Measurements from ENCODE around the gene ACTR3C. TPM values are rescaled to one million over a fixed set of nuclear protein-coding genes. Genes with fewer than 3 reads are reported as not detected.

ACTR3C gene
- total RNA-seq, 1 donor from 2014 or later: not detected

- no peak overlapping the region for H2AFZ ChIP-seq (replicated peaks)
- H3K4me1 ChIP-seq: peaks cover 21% of the 10 kb centered on the region
- H3K9ac ChIP-seq: no peak overlapping the region
- DNase-seq (ENCODE audit: low spot score): no peak
- H3K4me2 ChIP-seq: no peak overlapping the region
- no peak overlapping the region for H3K4me3 ChIP-seq
- no peaks in the 10 kb centered on the region for H4K20me1 ChIP-seq (ENCODE audit: low read depth)
- Mint-ChIP-seq H3K27me3 (ENCODE audit: insufficient read depth, low read depth) (peaks cover 11% of the 10 kb centered on the region), H3K9me3 (peaks cover 2% of the 10 kb centered on the region), H3K36me3 (no peaks in the 10 kb centered on the region), H3K4me1 (peaks cover 55% of the 10 kb centered on the region), H3K4me3 (no peak overlapping the region), H3K27ac (peak overlapping the region; percentile 79)
- peaks cover 34% of the 10 kb centered on the region for H3F3A ChIP-seq (ENCODE audit: low read depth)
- H3K9me3 ChIP-seq (ENCODE audit: low read depth): no peaks in the 10 kb centered on the region
- TF ChIP-seq CTCF (IDR thresholded peaks at IDR 0.05) (no peak), EZH2phosphoT487 (IDR thresholded peaks at IDR 0.05) (no peak), EZH2 (IDR thresholded peaks at IDR 0.05) (no peak)
- no peak overlapping the region for H3K27ac ChIP-seq
- H3K36me3 ChIP-seq: no peaks in the 10 kb centered on the region
- no peaks in the 10 kb centered on the region for H3K27me3 ChIP-seq
- H3K79me2 ChIP-seq (ENCODE audit: low read depth): no peaks in the 10 kb centered on the region
Observed at GRCh38 chr7:150363370-150363769, 40.0 kb upstream of the ACTR3C start.

- Histone ChIP-seq H3K4me2 (no peak overlapping the region), H3K79me2 (ENCODE audit: low read depth) (no peaks in the 10 kb centered on the region), H3K9me3 (ENCODE audit: low read depth) (no peaks in the 10 kb centered on the region), H3K9ac (no peak overlapping the region), H3K36me3 (no peaks in the 10 kb centered on the region), H3F3A (ENCODE audit: low read depth) (peaks cover 31% of the 10 kb centered on the region), H2AFZ (replicated peaks) (no peak overlapping the region), H3K27ac (no peak overlapping the region), H3K4me1 (peaks cover 14% of the 10 kb centered on the region), H4K20me1 (ENCODE audit: low read depth) (no peaks in the 10 kb centered on the region), H3K27me3 (no peaks in the 10 kb centered on the region), H3K4me3 (no peak overlapping the region)
- TF ChIP-seq EZH2phosphoT487 (IDR thresholded peaks at IDR 0.05) (no peak), CTCF (IDR thresholded peaks at IDR 0.05) (no peak), EZH2 (IDR thresholded peaks at IDR 0.05) (no peak)
- Mint-ChIP-seq H3K27me3 (ENCODE audit: insufficient read depth, low read depth) (peaks cover 13% of the 10 kb centered on the region), H3K36me3 (no peaks in the 10 kb centered on the region), H3K4me1 (peaks cover 49% of the 10 kb centered on the region), H3K9me3 (peaks cover 2% of the 10 kb centered on the region), H3K4me3 (peak overlapping the region; percentile 12), H3K27ac (peak overlapping the region; percentile 79)
- peak; percentile 5 for DNase-seq (ENCODE audit: low spot score)
Observed at GRCh38 chr7:150361807-150362621, 38.7 kb upstream of the ACTR3C start.

- Histone ChIP-seq H3K27me3 (no peaks in the 10 kb centered on the region), H3K9me3 (ENCODE audit: low read depth) (no peaks in the 10 kb centered on the region), H3K9ac (no peak overlapping the region), H3K36me3 (no peaks in the 10 kb centered on the region), H3F3A (ENCODE audit: low read depth) (peaks cover 28% of the 10 kb centered on the region), H3K4me1 (peaks cover 14% of the 10 kb centered on the region), H3K4me2 (no peak overlapping the region), H4K20me1 (ENCODE audit: low read depth) (no peaks in the 10 kb centered on the region), H3K27ac (no peak overlapping the region), H2AFZ (replicated peaks) (no peak overlapping the region), H3K4me3 (no peak overlapping the region), H3K79me2 (ENCODE audit: low read depth) (no peaks in the 10 kb centered on the region)
- H3K36me3 Mint-ChIP-seq: no peaks in the 10 kb centered on the region
- H3K4me3 Mint-ChIP-seq: peak overlapping the region; percentile 12
- TF ChIP-seq EZH2 (IDR thresholded peaks at IDR 0.05) (no peak), EZH2phosphoT487 (IDR thresholded peaks at IDR 0.05) (no peak), CTCF (IDR thresholded peaks at IDR 0.05) (no peak)
- DNase-seq (ENCODE audit: low spot score): peak; percentile 28
- H3K27ac Mint-ChIP-seq: peak overlapping the region; percentile 79
- H3K4me1 Mint-ChIP-seq: peaks cover 51% of the 10 kb centered on the region
- peaks cover 2% of the 10 kb centered on the region for H3K9me3 Mint-ChIP-seq
- peaks cover 13% of the 10 kb centered on the region for H3K27me3 Mint-ChIP-seq (ENCODE audit: insufficient read depth, low read depth)
Observed at GRCh38 chr7:150361402-150361801, 38.1 kb upstream of the ACTR3C start.
